ENCODE data around the gene AMIGO1. TPM values are rescaled to one million over a fixed set of nuclear protein-coding genes. Genes with fewer than 3 reads are reported as not detected.

Gene AMIGO1, protein sequence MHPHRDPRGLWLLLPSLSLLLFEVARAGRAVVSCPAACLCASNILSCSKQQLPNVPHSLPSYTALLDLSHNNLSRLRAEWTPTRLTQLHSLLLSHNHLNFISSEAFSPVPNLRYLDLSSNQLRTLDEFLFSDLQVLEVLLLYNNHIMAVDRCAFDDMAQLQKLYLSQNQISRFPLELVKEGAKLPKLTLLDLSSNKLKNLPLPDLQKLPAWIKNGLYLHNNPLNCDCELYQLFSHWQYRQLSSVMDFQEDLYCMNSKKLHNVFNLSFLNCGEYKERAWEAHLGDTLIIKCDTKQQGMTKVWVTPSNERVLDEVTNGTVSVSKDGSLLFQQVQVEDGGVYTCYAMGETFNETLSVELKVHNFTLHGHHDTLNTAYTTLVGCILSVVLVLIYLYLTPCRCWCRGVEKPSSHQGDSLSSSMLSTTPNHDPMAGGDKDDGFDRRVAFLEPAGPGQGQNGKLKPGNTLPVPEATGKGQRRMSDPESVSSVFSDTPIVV
- total RNA-seq = 1.1 and 1.2 TPM in 2 replicates

DNA sequence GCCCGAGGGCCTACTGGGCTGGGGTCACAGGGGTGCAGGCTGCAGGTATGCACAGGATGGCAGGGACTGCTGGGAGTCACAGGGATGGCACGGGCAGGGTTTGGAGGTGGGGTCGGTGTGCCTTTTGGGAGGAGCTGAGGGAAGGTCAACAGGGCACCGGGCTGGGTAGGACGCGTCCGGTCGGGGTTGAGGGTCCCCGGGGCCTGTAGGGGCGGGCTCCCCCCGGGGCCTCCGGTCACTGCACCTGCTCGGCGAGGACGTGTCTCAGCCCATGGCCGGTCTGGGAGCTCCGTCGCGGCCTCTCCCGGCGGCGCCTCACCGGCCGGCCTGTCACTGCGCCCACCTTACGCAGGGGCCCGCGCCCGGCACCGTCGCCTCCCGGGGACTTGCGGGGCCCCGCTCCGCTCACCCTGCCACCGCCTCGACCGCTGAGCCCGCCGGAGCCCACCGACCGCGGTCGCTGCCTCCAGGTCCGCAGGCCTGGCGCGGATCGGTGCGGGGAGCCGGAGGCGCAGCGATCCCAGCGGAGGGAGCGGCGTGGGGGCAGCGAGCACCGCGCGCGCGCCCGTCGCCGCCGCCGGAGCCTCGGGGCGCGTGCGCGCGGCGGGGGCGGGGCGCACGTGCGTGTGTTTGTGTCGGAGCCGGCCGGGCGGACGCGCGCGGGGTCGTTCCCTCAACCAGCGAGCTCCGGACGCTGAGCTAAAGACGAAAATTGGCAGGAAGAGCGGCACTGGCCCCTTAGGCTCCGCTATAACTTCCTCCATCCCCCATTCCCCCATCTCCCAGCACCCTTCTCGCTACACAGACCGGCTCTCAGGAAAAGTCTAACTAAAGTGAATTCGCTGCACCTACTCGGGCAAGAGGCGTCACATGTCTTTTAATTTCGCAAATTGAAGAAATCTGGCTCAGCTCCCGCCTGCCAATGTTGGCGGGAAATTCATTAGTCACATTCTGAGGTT is at the start of gene AMIGO1:
TSS of gene AMIGO1 (minus strand) at position 552 of the 959 bp plus-strand sequence. CDS start 815 bp downstream, outside the sequence.
- intact Hi-C loops (cut with micrococcal nuclease) = loop anchor here (1.0 to 2.0 kb wide), 2 partner anchors 15 to 26 kb away; partner anchors contain the start of genes ATXN7L2 and CYB561D1

DNA sequence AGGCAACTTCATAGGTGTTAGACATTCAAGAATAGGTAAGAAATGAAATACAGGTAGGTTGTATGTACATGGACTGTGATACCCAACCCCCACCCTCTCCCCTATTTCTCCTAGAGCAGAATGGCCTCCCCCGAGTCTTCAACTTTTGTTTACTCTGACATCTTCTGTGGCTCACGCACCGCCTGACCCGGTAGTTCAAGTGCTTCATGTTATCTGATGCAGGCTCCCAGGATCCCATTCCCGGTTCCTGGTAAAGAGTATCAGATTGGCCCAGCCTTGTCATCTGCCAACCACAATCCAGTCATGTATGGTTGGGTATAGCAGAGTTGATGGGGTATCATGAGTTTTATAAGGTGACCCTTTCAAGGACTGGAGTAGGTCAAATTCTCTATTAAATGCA is 48.0 kb upstream of the AMIGO1 start:
- intact Hi-C loops (cut with micrococcal nuclease) = no loop called here

DNA sequence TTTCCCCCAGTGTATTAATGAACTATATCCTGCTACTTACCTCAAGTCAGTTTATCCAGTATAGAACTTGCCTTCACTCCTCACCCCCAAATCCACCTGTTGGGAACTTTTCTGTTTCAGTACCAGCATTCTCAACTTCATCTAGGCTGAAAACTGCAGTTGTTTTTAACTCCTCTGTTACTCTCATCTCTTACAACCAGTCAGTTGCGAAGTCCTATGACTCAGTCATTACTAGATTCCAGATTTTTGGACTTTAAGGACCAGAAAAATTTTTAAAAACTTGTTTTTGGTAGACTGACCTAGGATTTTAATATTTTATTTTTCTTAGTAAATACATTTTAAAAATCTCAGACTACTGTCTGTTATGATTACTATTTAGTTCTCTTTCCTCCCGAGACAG is 47.0 kb upstream of the AMIGO1 start:
- intact Hi-C loops (cut with micrococcal nuclease) = no loop called here

DNA sequence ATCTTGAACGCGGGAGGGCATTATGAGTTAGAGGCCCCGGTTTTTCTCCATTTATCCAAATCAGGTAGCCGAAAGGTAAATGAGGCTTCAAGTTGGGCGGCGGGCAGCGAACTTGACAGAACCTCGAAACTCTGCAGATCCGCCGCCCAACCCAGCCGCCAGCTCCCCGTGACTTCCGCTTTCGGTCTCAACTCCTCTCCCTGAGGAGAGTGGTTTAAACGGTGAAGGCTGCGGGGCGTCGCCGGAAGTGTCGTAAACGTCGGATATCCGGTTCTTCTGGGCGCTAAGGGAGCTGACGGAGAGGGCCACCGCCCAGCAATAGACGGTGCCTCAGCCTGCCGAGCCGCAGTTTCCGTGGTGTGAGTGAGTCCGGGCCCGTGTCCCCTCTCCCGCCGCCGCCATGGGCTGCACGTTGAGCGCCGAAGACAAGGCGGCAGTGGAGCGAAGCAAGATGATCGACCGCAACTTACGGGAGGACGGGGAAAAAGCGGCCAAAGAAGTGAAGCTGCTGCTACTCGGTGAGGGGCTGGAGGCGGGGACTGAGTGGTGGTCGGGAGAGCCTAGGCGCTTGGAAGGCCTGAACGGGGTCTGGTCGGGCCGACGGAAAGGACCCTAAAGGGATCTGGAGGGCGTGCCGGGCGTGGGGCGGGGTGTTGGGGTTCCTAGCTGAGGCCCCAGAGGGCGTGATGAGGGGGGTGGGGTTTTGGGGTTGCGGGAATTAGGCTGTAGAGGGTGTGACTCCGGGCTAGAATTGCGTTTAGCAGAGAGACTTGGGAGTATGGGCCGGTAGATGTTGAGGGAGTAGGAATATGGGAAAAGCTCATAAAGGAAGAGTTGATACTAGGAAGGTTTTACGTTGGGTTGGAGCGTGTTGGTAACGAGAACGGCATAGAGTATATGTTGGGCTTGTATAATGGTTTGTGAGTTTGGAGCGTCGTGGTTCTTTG is 39.1 kb upstream of the AMIGO1 start, which contains the start of gene GNAI3:
TSS of gene GNAI3 (plus strand) at position 295 of the 947 bp plus-strand sequence. CDS start at position 401, 106 bp downstream.
- intact Hi-C loops (cut with micrococcal nuclease) = loop anchor here (1.0 to 5.0 kb wide), 15 partner anchors 54 to 858 kb away; partner anchors contain the start of genes AHCYL1, AMPD2, ATXN7L2 and CYB561D1

DNA sequence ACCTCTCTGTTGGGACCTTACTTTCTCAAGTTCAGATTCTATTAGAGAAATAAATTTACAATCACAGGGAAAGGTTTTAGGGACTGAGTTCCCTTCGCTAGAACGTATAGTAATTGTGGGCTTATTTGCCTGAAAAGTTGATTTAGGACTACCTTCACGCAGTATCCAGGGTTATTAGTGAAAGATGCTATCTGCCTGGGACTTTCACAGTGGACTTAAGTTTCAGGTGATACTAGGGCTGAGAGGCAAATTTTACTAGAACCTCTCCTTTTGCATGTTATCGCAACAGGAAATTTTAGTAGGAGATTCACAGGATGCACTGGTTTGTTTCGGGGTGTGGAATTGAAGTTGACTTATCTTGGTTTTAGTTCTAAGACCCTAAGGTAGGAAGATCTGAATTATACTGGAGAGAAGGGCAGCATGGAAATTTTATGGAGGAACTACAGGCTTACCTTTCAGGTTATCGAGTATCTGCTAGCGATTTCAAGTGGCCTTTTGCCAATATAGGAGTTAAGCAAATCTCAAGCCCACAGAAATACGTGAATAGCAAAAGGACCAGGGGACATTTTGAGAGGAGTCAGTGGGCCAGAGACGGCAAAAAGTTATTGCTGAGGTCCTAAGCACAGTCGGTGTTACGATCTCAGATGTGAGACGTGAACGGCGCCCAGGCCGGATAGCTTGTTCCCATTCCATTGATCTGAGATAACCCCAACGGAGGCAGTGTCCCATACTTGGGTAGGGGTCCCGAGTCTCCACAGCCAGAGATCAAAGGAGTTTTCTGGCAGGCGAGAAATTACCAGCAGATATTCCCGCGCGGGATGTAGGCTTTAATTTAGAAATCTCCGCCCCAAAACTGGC is 38.2 kb upstream of the AMIGO1 start:
- intact Hi-C loops (cut with micrococcal nuclease) = loop anchor here (1.0 to 5.0 kb wide), 17 partner anchors 53 to 859 kb away; partner anchors contain the start of genes AHCYL1, AMPD2, ATXN7L2 and CYB561D1

DNA sequence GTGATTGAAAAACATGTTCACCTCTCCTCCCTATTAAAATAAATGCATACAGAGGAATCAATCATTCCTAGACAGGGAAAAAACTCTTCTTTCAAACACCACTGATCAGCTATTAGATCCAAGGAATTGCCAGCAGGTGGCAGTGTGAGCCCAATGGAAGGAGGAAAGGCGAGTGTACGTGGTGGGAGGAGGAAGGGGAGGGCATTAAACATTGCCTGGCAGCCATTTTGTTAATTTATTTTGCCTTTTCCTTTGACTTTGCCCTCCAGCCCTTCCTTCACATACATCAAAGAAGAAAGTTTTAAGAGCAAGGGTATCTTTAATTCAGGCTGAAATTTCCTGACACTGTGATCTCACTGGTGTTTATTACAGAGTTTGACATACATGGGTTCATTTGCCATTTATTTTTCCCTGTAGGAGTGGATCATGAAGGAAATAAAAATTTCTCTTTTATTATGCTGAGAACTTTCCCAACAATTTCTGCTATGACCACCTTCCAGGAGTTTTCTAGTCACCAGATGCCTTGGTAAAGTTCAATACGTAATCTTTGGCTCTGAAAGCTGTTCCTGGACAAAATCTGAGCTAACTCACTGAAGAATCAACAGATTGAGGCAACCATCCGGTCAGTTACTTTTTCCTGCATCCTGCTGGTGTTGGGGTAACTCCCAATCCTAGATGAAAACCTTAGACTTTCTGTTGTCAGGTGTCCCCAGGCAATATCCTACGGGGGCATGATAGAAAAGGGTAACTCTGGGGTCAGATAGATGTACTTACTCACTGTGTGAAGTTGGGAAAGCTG is 37.0 kb upstream of the AMIGO1 start:
- intact Hi-C loops (cut with micrococcal nuclease) = loop anchor here (1.0 to 5.0 kb wide), 8 partner anchors 83 to 504 kb away; partner anchors contain the start of genes GSTM1, SARS1, TMEM167B and WDR47

DNA sequence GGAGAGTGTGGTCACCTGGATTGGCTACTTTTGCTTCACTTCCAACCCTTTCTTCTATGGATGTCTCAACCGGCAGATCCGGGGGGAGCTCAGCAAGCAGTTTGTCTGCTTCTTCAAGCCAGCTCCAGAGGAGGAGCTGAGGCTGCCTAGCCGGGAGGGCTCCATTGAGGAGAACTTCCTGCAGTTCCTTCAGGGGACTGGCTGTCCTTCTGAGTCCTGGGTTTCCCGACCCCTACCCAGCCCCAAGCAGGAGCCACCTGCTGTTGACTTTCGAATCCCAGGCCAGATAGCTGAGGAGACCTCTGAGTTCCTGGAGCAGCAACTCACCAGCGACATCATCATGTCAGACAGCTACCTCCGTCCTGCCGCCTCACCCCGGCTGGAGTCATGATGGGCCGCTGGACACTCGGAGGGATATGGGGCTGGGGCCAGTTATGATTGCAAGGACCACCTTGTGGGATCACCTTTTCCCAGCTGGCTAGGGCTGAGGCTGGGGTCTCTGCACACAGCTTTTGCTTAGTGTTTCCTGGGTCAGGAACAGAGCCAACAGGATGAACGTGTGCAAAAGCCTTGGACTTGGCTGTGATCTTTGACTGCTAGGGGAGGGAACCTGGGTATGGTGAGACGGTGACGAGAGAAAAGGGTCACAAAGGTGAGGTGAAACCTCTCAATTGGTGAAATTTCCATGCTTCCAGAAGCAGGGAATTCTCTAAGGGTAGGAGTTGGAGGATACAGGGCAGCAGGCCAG is 34.6 kb upstream of the AMIGO1 start:
- intact Hi-C loops (cut with micrococcal nuclease) = no loop called here

DNA sequence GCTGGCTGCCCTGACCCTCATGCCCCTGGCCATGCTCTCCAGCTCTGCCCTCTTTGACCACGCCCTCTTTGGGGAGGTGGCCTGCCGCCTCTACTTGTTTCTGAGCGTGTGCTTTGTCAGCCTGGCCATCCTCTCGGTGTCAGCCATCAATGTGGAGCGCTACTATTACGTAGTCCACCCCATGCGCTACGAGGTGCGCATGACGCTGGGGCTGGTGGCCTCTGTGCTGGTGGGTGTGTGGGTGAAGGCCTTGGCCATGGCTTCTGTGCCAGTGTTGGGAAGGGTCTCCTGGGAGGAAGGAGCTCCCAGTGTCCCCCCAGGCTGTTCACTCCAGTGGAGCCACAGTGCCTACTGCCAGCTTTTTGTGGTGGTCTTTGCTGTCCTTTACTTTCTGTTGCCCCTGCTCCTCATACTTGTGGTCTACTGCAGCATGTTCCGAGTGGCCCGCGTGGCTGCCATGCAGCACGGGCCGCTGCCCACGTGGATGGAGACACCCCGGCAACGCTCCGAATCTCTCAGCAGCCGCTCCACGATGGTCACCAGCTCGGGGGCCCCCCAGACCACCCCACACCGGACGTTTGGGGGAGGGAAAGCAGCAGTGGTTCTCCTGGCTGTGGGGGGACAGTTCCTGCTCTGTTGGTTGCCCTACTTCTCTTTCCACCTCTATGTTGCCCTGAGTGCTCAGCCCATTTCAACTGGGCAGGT is 33.9 kb upstream of the AMIGO1 start:
- intact Hi-C loops (cut with micrococcal nuclease) = no loop called here

DNA sequence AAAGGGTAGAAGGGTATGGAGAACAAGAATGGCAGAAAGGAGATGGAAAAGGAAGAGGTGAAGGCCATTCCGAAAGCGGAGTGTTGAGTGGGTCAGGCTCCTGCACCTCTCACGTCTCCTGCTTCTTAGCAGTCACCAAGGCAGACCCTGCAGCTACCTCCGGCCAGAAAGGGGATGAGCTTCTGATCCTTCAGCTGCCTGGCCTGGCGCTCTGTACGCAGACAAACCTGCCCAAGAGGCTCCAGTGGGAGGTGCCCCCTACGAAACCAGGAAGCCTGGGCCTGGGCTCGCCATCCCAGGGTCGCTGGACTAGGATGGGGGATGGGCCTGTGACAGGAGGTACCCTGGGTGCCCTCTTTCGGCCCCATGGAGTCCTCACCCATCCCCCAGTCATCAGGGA is 33.1 kb upstream of the AMIGO1 start:
- intact Hi-C loops (cut with micrococcal nuclease) = no loop called here

DNA sequence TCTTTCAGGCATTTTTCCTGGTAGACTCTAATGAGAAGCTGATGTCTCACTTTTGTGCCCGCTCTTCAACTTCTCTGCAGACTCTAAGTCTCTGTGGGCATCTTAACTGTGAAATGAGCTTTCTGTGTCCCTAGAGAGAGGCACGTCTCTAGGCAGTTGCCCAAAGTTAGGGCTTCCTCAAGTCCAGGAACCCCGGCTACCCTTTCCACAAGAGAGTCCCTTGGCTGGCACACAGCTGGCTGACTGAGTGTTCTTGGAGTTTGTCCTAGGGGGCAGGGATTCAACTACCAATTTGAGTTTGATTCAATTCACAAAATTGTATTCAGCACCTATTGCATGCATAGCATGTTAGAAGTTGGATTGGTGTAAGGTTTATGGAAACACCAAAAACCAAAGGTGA is 31.6 kb upstream of the AMIGO1 start:
- intact Hi-C loops (cut with micrococcal nuclease) = no loop called here

DNA sequence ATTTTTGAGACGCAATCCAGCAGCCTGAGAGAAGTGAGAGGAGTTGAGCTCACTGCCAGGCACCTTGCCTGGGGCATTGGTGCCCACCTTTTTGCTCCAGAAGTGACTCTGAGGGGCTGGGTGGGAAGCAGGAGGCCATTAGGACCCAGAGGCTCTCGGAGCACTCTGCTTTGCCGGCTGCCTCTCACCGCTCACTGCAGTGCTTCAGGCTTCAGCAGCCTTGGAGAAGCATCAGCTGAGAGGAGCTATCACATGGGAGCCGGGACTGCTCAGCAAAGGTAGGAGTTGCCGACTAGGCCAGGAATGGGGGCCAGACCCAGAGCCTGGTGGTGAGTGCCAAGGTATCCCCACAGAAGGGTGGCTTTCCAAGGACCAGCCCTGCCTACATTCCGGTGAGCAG is 30.1 kb upstream of the AMIGO1 start, which contains the start of gene GPR61:
TSS of gene GPR61 (plus strand) at position 197 of the 400 bp plus-strand sequence. CDS start 3,151 bp downstream, outside the sequence.
- intact Hi-C loops (cut with micrococcal nuclease) = no loop called here

DNA sequence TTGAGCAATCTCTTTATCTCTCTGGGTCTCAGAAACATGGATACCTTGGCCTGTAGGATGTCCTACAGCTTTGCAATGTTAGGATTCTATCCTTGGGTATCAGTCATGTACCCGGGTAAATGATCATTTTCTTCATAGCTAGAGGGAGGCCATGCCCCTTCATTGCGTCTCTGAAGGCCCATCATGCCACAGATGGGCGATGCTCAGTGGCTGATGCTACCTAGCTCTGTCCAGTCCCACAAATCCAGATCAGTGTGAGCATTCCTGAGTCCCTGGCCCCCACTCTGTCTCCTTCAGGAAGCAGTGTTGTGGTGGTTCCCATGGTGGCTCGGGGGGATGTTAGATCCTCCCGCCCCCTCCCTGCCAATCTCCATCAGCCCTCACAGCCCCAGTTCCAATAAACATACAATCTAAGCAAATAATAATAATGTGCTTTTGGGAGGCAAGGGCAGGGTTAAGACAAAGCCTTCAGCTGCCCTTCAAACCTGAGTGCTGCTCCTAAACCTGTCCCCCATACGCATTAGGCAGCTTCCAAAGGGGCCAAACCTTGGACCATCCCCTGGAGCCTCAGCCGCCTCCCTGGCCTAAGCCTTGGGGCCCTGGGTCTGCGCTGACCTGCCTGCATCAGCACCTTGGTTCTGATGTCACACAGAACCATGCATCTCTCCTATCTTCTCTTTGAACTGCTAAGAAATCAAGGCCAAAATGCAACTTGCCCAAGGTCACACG is 29.5 kb upstream of the AMIGO1 start:
- intact Hi-C loops (cut with micrococcal nuclease) = no loop called here

DNA sequence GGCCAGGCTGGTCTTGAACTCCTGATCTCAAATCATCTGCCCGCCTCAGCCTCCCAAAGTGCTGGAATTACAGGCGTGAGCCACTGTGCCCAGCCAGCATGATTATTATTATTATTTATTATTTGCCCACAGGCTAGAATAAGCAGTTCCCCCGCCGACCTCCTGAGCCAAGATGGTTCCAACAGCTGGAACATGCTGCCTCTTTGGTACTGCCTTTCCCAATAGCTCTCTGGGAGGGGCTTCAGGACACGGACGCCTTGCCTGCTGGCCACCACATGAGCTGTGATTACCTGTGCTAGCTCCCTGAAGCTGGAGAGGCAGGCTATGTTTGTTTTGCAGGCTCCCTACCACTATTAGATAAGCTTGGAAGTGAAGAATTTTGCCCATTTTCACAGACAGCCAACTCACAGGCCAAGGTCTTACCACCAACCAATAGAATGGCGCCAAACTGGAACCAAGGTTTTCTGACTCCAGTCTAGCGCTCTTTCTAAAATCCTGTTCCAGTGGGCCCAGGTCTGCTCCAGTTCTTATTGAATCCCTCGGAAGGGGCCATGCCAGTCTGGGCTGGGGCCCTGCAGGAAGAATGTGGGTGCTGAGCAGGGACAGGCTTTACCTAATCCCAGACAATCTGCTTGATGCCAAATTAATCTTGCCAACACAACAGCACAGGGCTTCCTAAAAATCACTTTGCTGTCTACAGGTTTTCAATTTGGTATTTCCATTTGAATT is 28.1 kb upstream of the AMIGO1 start:
- intact Hi-C loops (cut with micrococcal nuclease) = no loop called here

DNA sequence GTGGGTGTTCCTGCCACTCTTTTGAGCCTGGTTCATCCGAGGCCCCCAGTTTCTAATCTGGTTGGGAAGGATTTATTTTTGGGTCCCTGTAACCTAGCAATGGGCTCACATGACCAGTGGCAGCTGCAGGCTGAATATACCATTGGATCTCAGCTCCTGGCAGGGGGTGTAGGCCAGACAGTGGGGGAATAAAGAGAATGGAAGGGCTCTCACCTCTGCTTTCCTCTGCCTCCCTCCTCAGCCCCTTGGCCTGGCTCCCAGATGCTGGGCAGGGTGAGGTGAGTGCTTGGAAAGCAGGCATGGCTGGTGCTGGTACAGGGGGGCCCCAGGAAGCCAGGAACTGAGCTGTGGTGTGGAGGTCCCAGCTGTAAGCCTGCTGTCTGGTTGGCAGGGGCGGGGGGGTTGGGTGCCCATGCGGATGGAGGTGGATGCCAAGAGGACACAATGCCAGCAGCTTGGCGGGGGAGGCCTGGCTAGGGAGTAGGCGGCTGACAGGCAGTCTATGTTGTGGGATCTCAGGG is 26.5 kb upstream of the AMIGO1 start:
- intact Hi-C loops (cut with micrococcal nuclease) = no loop called here

DNA sequence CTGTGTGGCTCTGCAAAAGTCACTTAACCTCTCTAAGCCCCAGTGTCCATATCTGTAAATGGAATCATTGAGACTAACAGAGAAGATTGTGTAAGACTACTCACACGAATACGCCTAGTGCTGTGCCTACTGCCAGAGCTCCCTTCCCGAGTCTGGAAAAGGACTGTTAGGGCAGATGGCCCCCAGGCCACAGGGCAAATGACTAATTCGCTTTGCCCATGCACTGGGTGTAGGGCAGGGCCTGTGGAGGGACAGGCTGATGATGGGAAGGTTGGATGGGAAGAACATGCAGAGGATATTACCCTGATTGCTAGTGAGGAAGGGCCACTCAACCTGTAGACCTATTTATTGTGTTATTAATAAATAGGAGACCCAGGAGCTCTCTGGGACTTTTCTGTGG is 26.0 kb upstream of the AMIGO1 start:
- intact Hi-C loops (cut with micrococcal nuclease) = no loop called here

All from T-helper 1 cell treated with Interleukin-12 subunit alpha and Interleukin-12 subunit beta and Interleukin-4 antibody, amounts not matched to agents 30 ng/mL and 1 ng/mL, for 36 hours (primary cell).